K562 (cell line): Measurements from ENCODE around the gene CCNB1IP1.

Experiments
- ADNP ChIP-seq: fragments of 200-800 bp; sonication (Bioruptor generic); IDR thresholded peaks from 2 replicates; pipeline ENCODE4 v1.6.1; 2016; ENCODE audit warnings: missing genetic modification characterization, missing compliant biosample characterization
- BMI1 ChIP-seq: fragments of 150-350 bp; IDR thresholded peaks from 2 replicates; pipeline ENCODE4 v1.6.1; 2014; ENCODE audit warnings: low read length
- CTCF ChIP-seq, 3 experiments: IDR thresholded peaks in 2 of 3; conservative IDR thresholded peaks in 1 of 3; 2 replicates each; pipeline ENCODE4 v1.5.1; 2011 to 2012; ENCODE audit warnings: low read length in 3 of 3, mild to moderate bottlenecking in 3 of 3, control low read depth in 2 of 3, improper control_type of control experiment in 1 of 3, inconsistent platforms in 1 of 3, low read depth in 1 of 3, mixed read lengths in 1 of 3, moderate library complexity in 1 of 3; ENCODE audit not compliant: insufficient read depth in 2 of 3
- ELK1 ChIP-seq: sonication (generic); formaldehyde crosslinking; IDR thresholded peaks from 2 replicates; pipeline ENCODE4 v1.8.1; 2022; ENCODE audit warnings: missing genetic modification reagents
- FOXM1 ChIP-seq, 2 experiments: fragments of 450-650 bp in 1 of 2; sonication (generic) in 1 of 2; formaldehyde crosslinking in 1 of 2; IDR thresholded peaks; 2 replicates each; pipeline versions ENCODE4 v1.6.1 to v1.9.0; 2017 to 2022; ENCODE audit warnings: low read depth in 2 of 2, mild to moderate bottlenecking in 2 of 2, missing genetic modification reagents in 1 of 2, moderate library complexity in 1 of 2
- HINFP ChIP-seq: fragments of 450-650 bp; conservative IDR thresholded peaks from 2 replicates; pipeline ENCODE4 v1.6.1; 2016; ENCODE audit warnings: missing genetic modification characterization, low read depth, mild to moderate bottlenecking, control low read depth, missing compliant biosample characterization
- NFIC ChIP-seq: fragments of 450-650 bp; IDR thresholded peaks from 2 replicates; pipeline ENCODE4 v1.6.1; 2017; ENCODE audit warnings: mild to moderate bottlenecking, inconsistent platforms
- POLR2A ChIP-seq: fragments of 450-650 bp; conservative IDR thresholded peaks from 2 replicates; pipeline ENCODE4 v1.6.1; 2016
- ZNF609 ChIP-seq: sonication (generic); formaldehyde crosslinking; IDR thresholded peaks from 2 replicates; pipeline ENCODE4 v1.8.1; 2023; ENCODE audit warnings: missing genetic modification reagents, mild to moderate bottlenecking, borderline replicate concordance

GRCh38 chr14:20346713-20347112 lies 13.6 kb upstream of the CCNB1IP1 start:
- TF ChIP-seq POLR2A (no peak), NFIC (no peak), BMI1 (no peak), ADNP (no peak), FOXM1 (IDR thresholded peaks at IDR 0.05; ENCODE audit: low read depth) (no peak), FOXM1 (CRISPR knock-in tag; IDR thresholded peaks at IDR 0.05; ENCODE audit: low read depth) (no peak), CTCF (IDR thresholded peaks at IDR 0.05 in 2 of 3, conservative IDR thresholded peaks at IDR 0.05 in 1 of 3; ENCODE audit: insufficient read depth in 2 of 3, low read depth in 1 of 3, low read length in 3 of 3) (no peak), ELK1 (CRISPR knock-in tag) (no peak), HINFP (no peak), ZNF609 (no peak)
